ENCODE results near the gene LDLRAD1. TPM values are rescaled to one million over a fixed set of nuclear protein-coding genes. Genes with fewer than 3 reads are reported as not detected.

LDLRAD1 gene
- total and polyA plus RNA-seq, 2 donors (not counting 3 experiments of a cell fraction or from before 2014, with no cell fraction given), result not detected

GRCh38 chr1:54012863-54013262 is 5.1 kb downstream of the LDLRAD1 start:
- TF ChIP-seq MAX (IDR thresholded peaks at IDR 0.05; ENCODE audit: insufficient read depth, insufficient read length), result no peak
- no peak for TF ChIP-seq FOS (IDR thresholded peaks at IDR 0.05; ENCODE audit: borderline replicate concordance, insufficient read depth, low read length)
- TF ChIP-seq CTCF (IDR thresholded peaks at IDR 0.05; ENCODE audit: extremely low read depth in 1 of 2, insufficient read depth in 1 of 2, low read depth in 1 of 2, low read length in 2 of 2), result no peak
- TF ChIP-seq MYC (IDR thresholded peaks at IDR 0.05; ENCODE audit: low read depth, low read length), result no peak
- TF ChIP-seq GATA2 (IDR thresholded peaks at IDR 0.05; ENCODE audit: insufficient read depth, insufficient read length, low read depth, low read length), result no peak
- no peak for TF ChIP-seq EZH2 (IDR thresholded peaks at IDR 0.05; ENCODE audit: borderline replicate concordance, low read depth, low read length, severe bottlenecking)
- TF ChIP-seq JUN (IDR thresholded peaks at IDR 0.05; ENCODE audit: borderline replicate concordance, insufficient read depth, insufficient read length, low read depth), result no peak
- TF ChIP-seq POLR2A (IDR thresholded peaks at IDR 0.05; ENCODE audit: low read depth, low read length), result no peak
- no peak for TF ChIP-seq POLR2AphosphoS5 (IDR thresholded peaks at IDR 0.05; ENCODE audit: insufficient read depth, low read depth, low read length)
- no peak overlapping the region for H3K4me3 ChIP-seq (replicated peaks in 1 of 3; ENCODE audit: insufficient read depth in 1 of 3, low read depth in 1 of 3, low read length in 3 of 3)
- H3K9me3 ChIP-seq (replicated peaks; ENCODE audit: control insufficient read depth, insufficient read depth, low read length), result no peaks in the 10 kb centered on the region
- H3K4me1 ChIP-seq (ENCODE audit: control insufficient read depth, extremely low read depth, insufficient read depth, low read length), result no peaks in the 10 kb centered on the region
- H3K79me2 ChIP-seq (ENCODE audit: control insufficient read depth, insufficient read depth, low read length), result no peaks in the 10 kb centered on the region
- CTCF ChIA-PET, result no interaction called here
- H3K9me1 ChIP-seq (replicated peaks; ENCODE audit: control insufficient read depth, extremely low read depth, insufficient read depth, low read length), result no peaks in the 10 kb centered on the region
- H3K4me2 ChIP-seq (ENCODE audit: insufficient read depth, low read length), result no peak overlapping the region
- BruUV-seq (replicated peaks), result no TSS peak
- POLR2A ChIA-PET, result no interaction called here
- no peak overlapping the region for H3K9ac ChIP-seq (replicated peaks; ENCODE audit: extremely low read depth, insufficient read depth, low read length)
- H3K36me3 ChIP-seq (ENCODE audit: control insufficient read depth in 2 of 2, extremely low read depth in 1 of 2, insufficient read depth in 2 of 2, low read length in 2 of 2), result no peaks in the 10 kb centered on the region
- no peak overlapping the region for H2AFZ ChIP-seq (ENCODE audit: low read depth, low read length)
- peaks cover 0 to 9% of the 10 kb centered on the region in 2 experiments for H3K27me3 ChIP-seq (ENCODE audit: control insufficient read depth in 2 of 2, insufficient read depth in 2 of 2, low read length in 2 of 2)
- intact Hi-C loops (cut with micrococcal nuclease), result no loop called here
- no peak overlapping the region for H3K27ac ChIP-seq (ENCODE audit: insufficient read depth, low read depth, low read length)
- DNase-seq (ENCODE audit: low read depth, low spot score) (no peak), FAIRE-seq (no peak)
- no peaks in the 10 kb centered on the region for H4K20me1 ChIP-seq (replicated peaks; ENCODE audit: control insufficient read depth, extremely low read depth, insufficient read depth, low read length)
- dilution Hi-C loops (cut with MboI; ENCODE audit: extremely low pct_ligation_motif_present, low sequenced_read_pairs), result no loop called here

Measured in endothelial cell of umbilical vein (primary cell).